COR-L47 (cell line): ENCODE data around the gene RANBP3.

Experiments
- DNase-seq: peaks from one replicate; lab custom pipeline; 2025; lab: John Stamatoyannopoulos, UW

RANBP3 gene

GRCh38 chr19:5949792-5950305, 28.1 kb downstream of the RANBP3 start:
- DNase-seq: peak; percentile 35

GRCh38 chr19:5948752-5949564, 29.0 kb downstream of the RANBP3 start:
- DNase-seq: no peak

GRCh38 chr19:5947435-5947834, 30.5 kb downstream of the RANBP3 start:
- no peak for DNase-seq

GRCh38 chr19:5943623-5944022, 34.3 kb downstream of the RANBP3 start:
- DNase-seq: no peak

- no peak for DNase-seq
These were observed 34.9 kb downstream of the RANBP3 start for GRCh38 chr19:5943045-5943444.

- DNase-seq: no peak
These were observed 36.3 kb downstream of the RANBP3 start for GRCh38 chr19:5941673-5942072.

GRCh38 chr19:5940260-5941208, 37.4 kb downstream of the RANBP3 start:
- no peak for DNase-seq

GRCh38 chr19:5937550-5937949, 40.4 kb downstream of the RANBP3 start:
- DNase-seq: no peak

- no peak for DNase-seq
These were observed 41.7 kb downstream of the RANBP3 start for GRCh38 chr19:5936292-5936592.

GRCh38 chr19:5935473-5936291, 42.3 kb downstream of the RANBP3 start:
- no peak for DNase-seq

- DNase-seq: no peak
These were observed 43.0 kb downstream of the RANBP3 start for GRCh38 chr19:5934774-5935472.

GRCh38 chr19:5934069-5934401, 43.9 kb downstream of the RANBP3 start:
- no peak for DNase-seq

- DNase-seq: no peak
These were observed 44.4 kb downstream of the RANBP3 start for GRCh38 chr19:5933391-5934068.

GRCh38 chr19:5932609-5933262, 45.2 kb downstream of the RANBP3 start:
- no peak for DNase-seq

- DNase-seq: no peak
These were observed 45.8 kb downstream of the RANBP3 start for GRCh38 chr19:5932146-5932545.

GRCh38 chr19:5931251-5931650, 46.7 kb downstream of the RANBP3 start:
- no peak for DNase-seq

- DNase-seq: no peak
These were observed 48.3 kb downstream of the RANBP3 start for GRCh38 chr19:5929625-5930024.

GRCh38 chr19:5929179-5929578, 48.8 kb downstream of the RANBP3 start:
- DNase-seq: no peak

- DNase-seq: no peak
These were observed 50.5 kb downstream of the RANBP3 start for GRCh38 chr19:5927441-5927821.

- DNase-seq: no peak
These were observed 51.1 kb downstream of the RANBP3 start for GRCh38 chr19:5926641-5927440.
